HG02623 (cell line): ENCODE data around the gene FCHO2.
"Not testable (repeated sequence)": the region's sequence is repeated elsewhere in the genome, so short reads cannot be mapped to it uniquely, and the experiment has no call there.

Experiments used
- ATAC-seq: cut with Tn5 transposase; IDR thresholded peaks from one replicate; pipeline ENCODE4 v1.9.1; 2021; ENCODE audit warnings: moderate library complexity; ENCODE audit not compliant: unreplicated experiment

The FCHO2 gene

GRCh38 chr5:72955768-72956323, at the start of gene FCHO2:
TSS of gene FCHO2 (plus strand) at chr5:72956041. CDS start at chr5:72956097, 56 bp downstream.
- peak; percentile 92 for ATAC-seq

- no peak for ATAC-seq
Measured at GRCh38 chr5:72906806-72907205, 49.0 kb upstream of the FCHO2 start.

GRCh38 chr5:72908664-72909063, 47.2 kb upstream of the FCHO2 start:
- no peak for ATAC-seq

GRCh38 chr5:72917371-72917776, 38.5 kb upstream of the FCHO2 start:
- ATAC-seq, result no peak

GRCh38 chr5:72920690-72921502, 34.9 kb upstream of the FCHO2 start:
- ATAC-seq, result no peak

- ATAC-seq, result no peak
Measured at GRCh38 chr5:72921886-72922285, 34.0 kb upstream of the FCHO2 start.

- no peak for ATAC-seq
Measured at GRCh38 chr5:72922422-72922821, 33.4 kb upstream of the FCHO2 start.

- ATAC-seq, result no peak
Measured at GRCh38 chr5:72925336-72926010, 30.4 kb upstream of the FCHO2 start.

- ATAC-seq, result not testable (repeated sequence)
Measured at GRCh38 chr5:72932686-72933085, 23.2 kb upstream of the FCHO2 start.

- not testable (repeated sequence) for ATAC-seq
Measured at GRCh38 chr5:72934953-72935725, 20.7 kb upstream of the FCHO2 start.

GRCh38 chr5:72936893-72937292, 18.9 kb upstream of the FCHO2 start:
- no peak for ATAC-seq

- ATAC-seq, result no peak
Measured at GRCh38 chr5:72937517-72938061, 18.3 kb upstream of the FCHO2 start.

- no peak for ATAC-seq
Measured at GRCh38 chr5:72938206-72938605, 17.6 kb upstream of the FCHO2 start.

- no peak for ATAC-seq
Measured at GRCh38 chr5:72940082-72940481, 15.8 kb upstream of the FCHO2 start.

- no peak for ATAC-seq
Measured at GRCh38 chr5:72943307-72943706, 12.5 kb upstream of the FCHO2 start.

GRCh38 chr5:72947498-72947897, 8.3 kb upstream of the FCHO2 start:
- no peak for ATAC-seq

- no peak for ATAC-seq
Measured at GRCh38 chr5:72949481-72949880, 6.4 kb upstream of the FCHO2 start.

- no peak for ATAC-seq
Measured at GRCh38 chr5:72951671-72952468, 4.0 kb upstream of the FCHO2 start.

GRCh38 chr5:72954389-72954788, 1.5 kb upstream of the FCHO2 start:
- ATAC-seq, result no peak

- ATAC-seq, result peak; percentile 36
Measured at GRCh38 chr5:72955143-72955767, 586 bp upstream of the FCHO2 start.
